NCI-H1092 treated with DMSO at 0.1 percent for 48 hours (cell line): ENCODE measurements around the gene TCTN2.

Source experiments
- DNase-seq: peaks from one replicate; lab custom pipeline; 2025; lab: John Stamatoyannopoulos, UW

The TCTN2 gene

GRCh38 chr12:123670882-123671728, at the start of gene TCTN2:
Gene TCTN2, plus strand, starts transcription at chr12:123671113. Its CDS starts 128 bp downstream, at chr12:123671241.
- peak; percentile 88 for DNase-seq

GRCh38 chr12:123621619-123622530, 49.0 kb upstream of the TCTN2 start:
- no peak for DNase-seq

- peak; percentile 92 for DNase-seq
These were observed 37.4 kb upstream of the TCTN2 start, which contains the start of the genes EIF2B1 and GTF2H3 for GRCh38 chr12:123633379-123634141. Gene EIF2B1, minus strand, starts transcription at chr12:123633686. Its CDS starts 129 bp downstream, at chr12:123633557. Gene GTF2H3, plus strand, starts transcription at chr12:123633829. Its CDS starts 31 bp downstream, at chr12:123633860.

GRCh38 chr12:123634142-123634561, 36.8 kb upstream of the TCTN2 start:
- DNase-seq, result no peak

GRCh38 chr12:123643911-123644310, 27.0 kb upstream of the TCTN2 start:
- no peak for DNase-seq

GRCh38 chr12:123645380-123645779, 25.5 kb upstream of the TCTN2 start:
- DNase-seq, result no peak

GRCh38 chr12:123645878-123646277, 25.0 kb upstream of the TCTN2 start:
- no peak for DNase-seq

- DNase-seq, result no peak
These were observed 22.5 kb upstream of the TCTN2 start for GRCh38 chr12:123648401-123648800.

GRCh38 chr12:123654129-123654701, 16.7 kb upstream of the TCTN2 start:
- no peak for DNase-seq

- DNase-seq, result no peak
These were observed 15.5 kb upstream of the TCTN2 start for GRCh38 chr12:123655420-123655819.

- no peak for DNase-seq
These were observed 14.5 kb upstream of the TCTN2 start for GRCh38 chr12:123656392-123656791.

GRCh38 chr12:123657211-123657610, 13.7 kb upstream of the TCTN2 start:
- no peak for DNase-seq

GRCh38 chr12:123659996-123660727, 10.8 kb upstream of the TCTN2 start:
- no peak for DNase-seq

- DNase-seq, result no peak
These were observed 3.1 kb upstream of the TCTN2 start for GRCh38 chr12:123667771-123668170.

- DNase-seq, result no peak
These were observed 963 bp downstream of the TCTN2 start for GRCh38 chr12:123671876-123672275.

- DNase-seq, result no peak
These were observed 4.5 kb downstream of the TCTN2 start for GRCh38 chr12:123675436-123675835.

GRCh38 chr12:123676616-123677320, 5.9 kb downstream of the TCTN2 start:
- DNase-seq, result no peak

- DNase-seq, result no peak
These were observed 8.1 kb downstream of the TCTN2 start for GRCh38 chr12:123678981-123679380.

- DNase-seq, result no peak
These were observed 10.7 kb downstream of the TCTN2 start for GRCh38 chr12:123681605-123682004.

GRCh38 chr12:123683964-123684363, 13.1 kb downstream of the TCTN2 start:
- DNase-seq, result no peak
